Right lobe of liver (tissue), 6 donors: ENCODE results near the gene ATP6V0D1. TPM values are rescaled to one million over a fixed set of nuclear protein-coding genes. Genes with fewer than 3 reads are reported as not detected.

Source experiments
- ATAC-seq, 4 donors: fragments of 200-7000 bp; cut with Tn5 transposase; one replicate each; pipeline ENCODE4 v1.9.1; 2020; ENCODE audit warnings: mild to moderate bottlenecking in 4 of 4, moderate library complexity in 4 of 4
- DNase-seq, 3 donors: peaks; one replicate each; pipeline ENCODE4 v3.0.0-alpha.2; 2020
- H3K27ac ChIP-seq, 3 donors: fragments of 200-600 bp; one replicate each; pipeline ENCODE4 v1.8.0; 2022
- H3K27me3 ChIP-seq, 2 donors: fragments of 200-600 bp; one replicate each; pipeline ENCODE4 v1.8.0; 2022
- H3K36me3 ChIP-seq, 4 donors: fragments of 200-600 bp; sonication (generic) in 1 of 4; one replicate each; pipeline versions ENCODE4 v1.5.1 to v1.8.0; 2017 to 2022; ENCODE audit warnings: control low read depth in 1 of 4
- H3K4me1 ChIP-seq, 4 donors: fragments of 200-600 bp; sonication (generic) in 1 of 4; one replicate each; pipeline versions ENCODE4 v1.5.1 to v1.8.0; 2017 to 2022; ENCODE audit warnings: control low read depth in 1 of 4
- H3K4me3 ChIP-seq, 3 donors: fragments of 200-600 bp; one replicate each; pipeline ENCODE4 v1.8.0; 2022
- H3K9me3 ChIP-seq, 4 donors: fragments of 200-600 bp; sonication (generic) in 1 of 4; one replicate each; pipeline versions ENCODE4 v1.5.1 to v1.8.0; 2017 to 2022; ENCODE audit warnings: control low read depth in 1 of 4
- CTCF ChIP-seq, 4 donors: fragments of 200-600 bp in 3 of 4; fragments of 450-650 bp in 1 of 4; IDR thresholded peaks; one replicate each; pipeline versions ENCODE4 v1.5.1 to v1.8.0; 2016 to 2022; ENCODE audit warnings: antibody characterized with exemption in 4 of 4, mild to moderate bottlenecking in 2 of 4
- POLR2A ChIP-seq: fragments of 450-650 bp; IDR thresholded peaks from one replicate; pipeline ENCODE4 v1.6.1; 2017; ENCODE audit warnings: antibody characterized with exemption, mild to moderate bottlenecking
- WGBS: methylation state at CpG from one replicate; pipeline ENCODE4 v1.1.6; 2018; ENCODE audit warnings: low coverage, low lambda C conversion rate; ENCODE audit not compliant: insufficient coverage; ENCODE audit errors: missing lambda C conversion rate; 5-methylcytosine and 5-hydroxymethylcytosine counted together
- intact Hi-C, 2 donors: fragments of 100-400 bp; cut with DNase I; formaldehyde crosslinking; loops; one replicate each; pipeline versions ENCODE4 v1.11.2 to v1.14.1; 2022
- total RNA-seq, 6 experiments: library from RNA; depleted of rRNA in 2 of 6; stranded (reverse); fragments of >200 nt in 2 of 6; fragmentation: NEBNext Ultra II Directional in 3 of 6; extraction: Animal tissue kit (Norgen Biotek cat#: 25700) in 3 of 6; gene quantifications; one replicate each; pipeline versions ENCODE4 v1.1.0 to v1.2.4, GENCODE V29; 2016 to 2023
- donor health status: DM: no; HTN: yes; CAD: no.
- donor health status: DM: no; HTN: no; CAD: no.
- donor health status: DM: no; HTN: no; CAD: no.
- donor health status: DM: no; HTN: yes; CAD: no.
- donor health status: DM: no; HTN: yes; CAD: no.

The ATP6V0D1 gene
- total RNA-seq, 6 experiments from 2014 or later, result 33.6 to 84.6 (median 47.0) TPM

DNA sequence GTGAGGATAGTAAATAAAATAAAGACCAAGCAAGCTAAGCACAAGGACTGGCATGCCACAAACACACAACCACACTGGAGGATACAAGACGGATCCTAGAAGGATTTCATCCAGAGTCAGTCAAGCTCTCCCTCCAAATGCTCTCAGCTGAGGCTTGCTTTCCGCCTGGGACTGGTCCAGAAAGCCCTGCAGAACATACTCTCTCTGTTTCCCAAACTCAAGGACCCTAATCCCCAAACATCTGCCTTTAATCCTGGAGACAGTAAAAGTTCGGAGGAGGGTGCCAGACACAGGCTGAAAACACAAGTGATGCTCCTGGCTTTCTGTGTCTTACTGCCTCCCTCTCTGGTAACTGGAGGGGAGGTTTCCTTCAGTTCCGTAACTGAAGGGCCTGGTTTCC lies 55.4 kb downstream of the ATP6V0D1 start:
- intact Hi-C loops, result loop anchor here in 1 of 2 donors (10.0 kb wide), 1 partner anchor 59 kb away; the partner anchor contains the start of genes AGRP and ATP6V0D1
- no peak for DNase-seq
- no peak overlapping the region for H3K27ac ChIP-seq
- H3K4me3 ChIP-seq, result no peak overlapping the region
- ATAC-seq, result no peak
- no peaks in the 10 kb centered on the region for H3K27me3 ChIP-seq
- peaks cover 0 to 22% (median 7%) of the 10 kb centered on the region in 4 donors for H3K4me1 ChIP-seq
- 50% methylated on average over 4 of the region's 4 CpGs for WGBS
- TF ChIP-seq POLR2A (no peak), CTCF (IDR thresholded peaks at IDR 0.05) (no peak)
- no peaks in the 10 kb centered on the region for H3K36me3 ChIP-seq
- no peaks in the 10 kb centered on the region for H3K9me3 ChIP-seq

DNA sequence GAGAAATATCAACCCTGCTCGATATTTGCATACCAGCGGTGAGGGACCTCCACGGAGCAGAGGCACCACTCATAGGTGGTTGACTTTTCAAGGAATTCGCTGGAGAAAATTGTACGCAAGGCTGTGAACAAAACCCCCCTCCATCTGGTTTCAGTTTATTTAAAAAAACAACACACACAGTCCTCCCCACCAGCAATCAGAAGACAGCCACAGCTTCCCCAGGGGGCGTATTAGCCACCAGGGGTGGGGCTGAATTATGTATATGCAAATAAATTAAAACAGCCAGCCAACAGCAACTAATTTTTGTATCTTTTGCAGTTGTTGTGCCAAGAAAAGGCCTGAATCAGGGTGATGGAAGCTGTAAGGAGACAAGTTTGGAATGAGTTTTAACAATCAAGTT lies 55.9 kb downstream of the ATP6V0D1 start:
- ATAC-seq, result no peak
- intact Hi-C loops, result loop anchor here in 1 of 2 donors (10.0 kb wide), 1 partner anchor 60 kb away; the partner anchor contains the start of genes AGRP and ATP6V0D1
- no peak for TF ChIP-seq CTCF (IDR thresholded peaks at IDR 0.05)
- no peak for TF ChIP-seq POLR2A
- DNase-seq, result no peak
- no peaks in the 10 kb centered on the region for H3K9me3 ChIP-seq
- H3K27ac ChIP-seq, result no peak overlapping the region
- no peak overlapping the region for H3K4me3 ChIP-seq
- H3K4me1 ChIP-seq, result peaks cover 0 to 17% (median 5%) of the 10 kb centered on the region in 4 donors
- H3K27me3 ChIP-seq, result no peaks in the 10 kb centered on the region
- 39% methylated on average over 6 of the region's 6 CpGs for WGBS
- no peaks in the 10 kb centered on the region for H3K36me3 ChIP-seq

GRCh38 chr16:67424261-67424615 lies 56.7 kb downstream of the ATP6V0D1 start:
- Histone ChIP-seq H3K9me3 (no peaks in the 10 kb centered on the region), H3K4me3 (no peak overlapping the region), H3K27me3 (no peaks in the 10 kb centered on the region), H3K36me3 (no peaks in the 10 kb centered on the region), H3K27ac (no peak overlapping the region), H3K4me1 (peaks cover 0 to 10% (median 1%) of the 10 kb centered on the region in 4 donors)
- intact Hi-C loops, result loop anchor here in 1 of 2 donors (10.0 kb wide), 1 partner anchor 61 kb away; the partner anchor contains the start of genes AGRP and ATP6V0D1
- TF ChIP-seq CTCF (IDR thresholded peaks at IDR 0.05) (no peak), POLR2A (no peak)
- DNase-seq (no peak), ATAC-seq (no peak)
- WGBS, result 25% methylated on average over 4 of the region's 5 CpGs

GRCh38 chr16:67423611-67424260 lies 57.2 kb downstream of the ATP6V0D1 start:
- H3K4me3 ChIP-seq, result no peak overlapping the region
- no peak overlapping the region for H3K27ac ChIP-seq
- intact Hi-C loops, result loop anchor here in 1 of 2 donors (10.0 kb wide), 1 partner anchor 61 kb away; the partner anchor contains the start of genes AGRP and ATP6V0D1
- H3K27me3 ChIP-seq, result no peaks in the 10 kb centered on the region
- H3K4me1 ChIP-seq, result peaks cover 0 to 6% (median 0%) of the 10 kb centered on the region in 4 donors
- no peak for ATAC-seq
- no peaks in the 10 kb centered on the region for H3K36me3 ChIP-seq
- no peak for DNase-seq
- TF ChIP-seq POLR2A, result no peak
- TF ChIP-seq CTCF (IDR thresholded peaks at IDR 0.05), result no peak
- WGBS, result 30% methylated on average over 9 of the region's 9 CpGs
- H3K9me3 ChIP-seq, result no peaks in the 10 kb centered on the region
